Naive thymus-derived CD8-positive, alpha-beta T cell (primary cell): ENCODE results near the gene SRGAP1. TPM values are rescaled to one million over a fixed set of nuclear protein-coding genes. Genes with fewer than 3 reads are reported as not detected.
"Not testable (repeated sequence)": the region's sequence is repeated elsewhere in the genome, so short reads cannot be mapped to it uniquely, and the experiment has no call there.

Experiments used
- ATAC-seq, 2 donors: fragments of 150-1000 bp; cut with Tn5 transposase in 1 of 2; sonication (Bioruptor Pico), chemical (Tn5 transposase) in 1 of 2; 1 replicate in 1 of 2; 2 replicates in 1 of 2; pipeline ENCODE4 v1.10.0; 2021; ENCODE audit warnings: mild to moderate bottlenecking in 2 of 2, moderate library complexity in 2 of 2
- POLR2A ChIA-PET: fragments of 350-600 bp; sonication (Branson Sonifier 250); formaldehyde crosslinking; loops from one replicate; lab custom pipeline; 2021; ENCODE audit warnings: antibody characterized with exemption; lab: Charles Lee
- DNase-seq, 10 donors: peaks; one replicate each; pipeline versions ENCODE4 v3.0.0 to v3.0.0-alpha.2; 2020 to 2022
- H3K27ac Mint-ChIP-seq, 10 donors: one replicate each; pipeline ENCODE4 v1.8.0; 2020 to 2022; ENCODE audit warnings: mild to moderate bottlenecking in 10 of 10, mixed read lengths in 10 of 10, moderate library complexity in 4 of 10, inconsistent platforms in 1 of 10
- H3K27me3 Mint-ChIP-seq, 5 donors: one replicate each; pipeline ENCODE4 v1.8.0; 2021 to 2022; ENCODE audit warnings: mixed read lengths in 5 of 5
- H3K36me3 Mint-ChIP-seq, 3 donors: one replicate each; pipeline ENCODE4 v1.8.0; 2020 to 2022; ENCODE audit warnings: mixed read lengths in 3 of 3, mild to moderate bottlenecking in 2 of 3, inconsistent platforms in 1 of 3
- H3K4me1 Mint-ChIP-seq, 4 donors: one replicate each; pipeline ENCODE4 v1.8.0; 2021 to 2022; ENCODE audit warnings: mixed read lengths in 4 of 4
- H3K4me3 Mint-ChIP-seq, 10 donors: one replicate each; pipeline ENCODE4 v1.8.0; 2020 to 2022; ENCODE audit warnings: mild to moderate bottlenecking in 10 of 10, mixed read lengths in 10 of 10, moderate library complexity in 6 of 10, inconsistent platforms in 1 of 10
- H3K9me3 Mint-ChIP-seq, 9 donors: one replicate each; pipeline ENCODE4 v1.8.0; 2020 to 2022; ENCODE audit warnings: mixed read lengths in 9 of 9, mild to moderate bottlenecking in 3 of 9, inconsistent platforms in 1 of 9, moderate library complexity in 1 of 9
- polyA plus RNA-seq, 3 donors: library from polyadenylated mRNA; unstranded; fragments of 300-500 nt; fragmentation: Illumina TruSeq; gene quantifications; one replicate each; pipeline ENCODE4 v1.2.3, GENCODE V29; 2021
- total RNA-seq, 8 experiments: library from RNA in 2 of 8; stranded (reverse) in 2 of 8; gene quantifications; one replicate each; pipeline ENCODE4 v1.2.3 and lab custom pipeline; 2021 to 2026

The SRGAP1 gene
- total and polyA plus RNA-seq, 5 experiments from 2014 or later = 0.01 to 0.04 (median 0.03) TPM; not detected in 2

GRCh38 chr12:64027311-64027710 is 182.8 kb downstream of the SRGAP1 start:
- DNase-seq (no peak), ATAC-seq (no peak)
- POLR2A ChIA-PET = no interaction called here
- no peaks in the 10 kb centered on the region for H3K36me3 Mint-ChIP-seq
- H3K4me3 Mint-ChIP-seq = no peak overlapping the region
- H3K27me3 Mint-ChIP-seq = peaks cover 0 to 13% (median 5%) of the 10 kb centered on the region in 5 donors
- H3K9me3 Mint-ChIP-seq = no peaks in the 10 kb centered on the region
- no peaks in the 10 kb centered on the region for H3K4me1 Mint-ChIP-seq
- no peak overlapping the region for H3K27ac Mint-ChIP-seq

- Mint-ChIP-seq H3K4me3 (no peak overlapping the region), H3K4me1 (no peaks in the 10 kb centered on the region)
These were observed 184.0 kb downstream of the SRGAP1 start for GRCh38 chr12:64028541-64028940.

GRCh38 chr12:64029013-64029857 is 184.7 kb downstream of the SRGAP1 start:
- no peaks in the 10 kb centered on the region for H3K9me3 Mint-ChIP-seq
- POLR2A ChIA-PET = no interaction called here
- no peak for DNase-seq
- no peaks in the 10 kb centered on the region for H3K4me1 Mint-ChIP-seq
- no peak overlapping the region for H3K27ac Mint-ChIP-seq
- H3K36me3 Mint-ChIP-seq = no peaks in the 10 kb centered on the region
- ATAC-seq = no peak
- peaks cover 0 to 9% (median 3%) of the 10 kb centered on the region in 5 donors for H3K27me3 Mint-ChIP-seq
- H3K4me3 Mint-ChIP-seq = no peak overlapping the region

More at GRCh38 chr12:64028541-64028940, 184.0 kb downstream of the SRGAP1 start:
- DNase-seq (no peak), ATAC-seq (no peak)
- H3K27me3 Mint-ChIP-seq = peaks cover 0 to 9% (median 3%) of the 10 kb centered on the region in 5 donors
- POLR2A ChIA-PET = no interaction called here
- no peaks in the 10 kb centered on the region for H3K36me3 Mint-ChIP-seq
- H3K27ac Mint-ChIP-seq = no peak overlapping the region
- no peaks in the 10 kb centered on the region for H3K9me3 Mint-ChIP-seq

GRCh38 chr12:64030155-64030554 is 185.7 kb downstream of the SRGAP1 start:
- ATAC-seq = no peak
- DNase-seq = no peak
- POLR2A ChIA-PET = no interaction called here
- Mint-ChIP-seq H3K9me3 (no peaks in the 10 kb centered on the region), H3K36me3 (no peaks in the 10 kb centered on the region), H3K4me1 (no peaks in the 10 kb centered on the region), H3K27ac (no peak overlapping the region), H3K27me3 (peaks cover 0 to 9% (median 3%) of the 10 kb centered on the region in 5 donors), H3K4me3 (no peak overlapping the region)

- DNase-seq, H3K27ac Mint-ChIP-seq, H3K4me1 Mint-ChIP-seq, ATAC-seq, H3K9me3 Mint-ChIP-seq, H3K36me3 Mint-ChIP-seq, H3K4me3 Mint-ChIP-seq, POLR2A ChIA-PET: not testable (repeated sequence)
- H3K27me3 Mint-ChIP-seq = peaks cover 0 to 15% (median 3%) of the 10 kb centered on the region in 5 donors
These were observed 189.6 kb downstream of the SRGAP1 start for GRCh38 chr12:64034056-64034455.

GRCh38 chr12:64034901-64035576 is 190.5 kb downstream of the SRGAP1 start:
- H3K36me3 Mint-ChIP-seq = no peaks in the 10 kb centered on the region
- POLR2A ChIA-PET = no interaction called here
- ATAC-seq (no peak), DNase-seq (no peak)
- peaks cover 0 to 10% (median 0%) of the 10 kb centered on the region in 5 donors for H3K27me3 Mint-ChIP-seq
- no peaks in the 10 kb centered on the region for H3K9me3 Mint-ChIP-seq
- H3K4me3 Mint-ChIP-seq = no peak overlapping the region
- H3K4me1 Mint-ChIP-seq = no peaks in the 10 kb centered on the region
- H3K27ac Mint-ChIP-seq = no peak overlapping the region

- Mint-ChIP-seq H3K4me1 (no peaks in the 10 kb centered on the region), H3K4me3 (no peak overlapping the region), H3K27ac (no peak overlapping the region), H3K27me3 (peaks cover 0 to 10% (median 0%) of the 10 kb centered on the region in 5 donors), H3K9me3 (no peaks in the 10 kb centered on the region), H3K36me3 (no peaks in the 10 kb centered on the region)
- ATAC-seq = no peak
- POLR2A ChIA-PET = no interaction called here
- no peak for DNase-seq
These were observed 191.9 kb downstream of the SRGAP1 start for GRCh38 chr12:64036414-64036813.

- Mint-ChIP-seq H3K4me1 (no peaks in the 10 kb centered on the region), H3K27me3 (peaks cover 0 to 14% (median 0%) of the 10 kb centered on the region in 5 donors), H3K9me3 (no peaks in the 10 kb centered on the region), H3K27ac (no peak overlapping the region), H3K4me3 (no peak overlapping the region), H3K36me3 (no peaks in the 10 kb centered on the region)
- ATAC-seq (no peak), DNase-seq (no peak)
- POLR2A ChIA-PET = no interaction called here
These were observed 194.9 kb downstream of the SRGAP1 start for GRCh38 chr12:64039281-64039871.

- peaks cover 0 to 14% (median 0%) of the 10 kb centered on the region in 5 donors for H3K27me3 Mint-ChIP-seq
- DNase-seq = no peak
- no peaks in the 10 kb centered on the region for H3K9me3 Mint-ChIP-seq
- no peak overlapping the region for H3K27ac Mint-ChIP-seq
- POLR2A ChIA-PET = no interaction called here
- no peak for ATAC-seq
- no peaks in the 10 kb centered on the region for H3K36me3 Mint-ChIP-seq
- no peak overlapping the region for H3K4me3 Mint-ChIP-seq
- no peaks in the 10 kb centered on the region for H3K4me1 Mint-ChIP-seq
These were observed 198.4 kb downstream of the SRGAP1 start for GRCh38 chr12:64042911-64043310.

- POLR2A ChIA-PET = interaction anchor here (0.9 kb wide), 1 partner anchor 177 kb away, joined by 4 read pairs; no protein-coding TSS in a partner anchor
- H3K4me3 Mint-ChIP-seq = no peak overlapping the region
- H3K36me3 Mint-ChIP-seq = no peaks in the 10 kb centered on the region
- ATAC-seq (no peak), DNase-seq (no peak)
- H3K9me3 Mint-ChIP-seq = no peaks in the 10 kb centered on the region
- no peaks in the 10 kb centered on the region for H3K4me1 Mint-ChIP-seq
- H3K27me3 Mint-ChIP-seq = peaks cover 0 to 13% (median 0%) of the 10 kb centered on the region in 5 donors
- H3K27ac Mint-ChIP-seq = no peak overlapping the region
These were observed 199.7 kb downstream of the SRGAP1 start for GRCh38 chr12:64044191-64044590.

GRCh38 chr12:64051057-64051456 is 206.6 kb downstream of the SRGAP1 start:
- DNase-seq (no peak), ATAC-seq (no peak)
- no peaks in the 10 kb centered on the region for H3K4me1 Mint-ChIP-seq
- H3K36me3 Mint-ChIP-seq = no peaks in the 10 kb centered on the region
- no peak overlapping the region for H3K27ac Mint-ChIP-seq
- POLR2A ChIA-PET = no interaction called here
- peaks cover 6 to 26% (median 12%) of the 10 kb centered on the region in 5 donors for H3K27me3 Mint-ChIP-seq
- H3K4me3 Mint-ChIP-seq = no peak overlapping the region
- H3K9me3 Mint-ChIP-seq = peaks cover 0 to 5% (median 0%) of the 10 kb centered on the region in 9 donors

GRCh38 chr12:64053117-64053516 is 208.6 kb downstream of the SRGAP1 start:
- H3K9me3 Mint-ChIP-seq = peaks cover 0 to 7% (median 0%) of the 10 kb centered on the region in 9 donors
- no peaks in the 10 kb centered on the region for H3K36me3 Mint-ChIP-seq
- H3K27ac Mint-ChIP-seq = no peak overlapping the region
- no peak overlapping the region for H3K4me3 Mint-ChIP-seq
- H3K27me3 Mint-ChIP-seq = peaks cover 6 to 21% (median 13%) of the 10 kb centered on the region in 5 donors
- no peak for ATAC-seq
- POLR2A ChIA-PET = no interaction called here
- no peaks in the 10 kb centered on the region for H3K4me1 Mint-ChIP-seq
- no peak for DNase-seq

GRCh38 chr12:64054079-64054520 is 209.6 kb downstream of the SRGAP1 start:
- POLR2A ChIA-PET = no interaction called here
- peaks cover 6 to 21% (median 11%) of the 10 kb centered on the region in 5 donors for H3K27me3 Mint-ChIP-seq
- no peaks in the 10 kb centered on the region for H3K36me3 Mint-ChIP-seq
- H3K9me3 Mint-ChIP-seq = peaks cover 0 to 7% (median 0%) of the 10 kb centered on the region in 9 donors
- DNase-seq (no peak), ATAC-seq (no peak)
- no peak overlapping the region for H3K27ac Mint-ChIP-seq
- no peaks in the 10 kb centered on the region for H3K4me1 Mint-ChIP-seq
- no peak overlapping the region for H3K4me3 Mint-ChIP-seq
